ENCODE data around the gene TULP1.

TULP1 gene

DNA sequence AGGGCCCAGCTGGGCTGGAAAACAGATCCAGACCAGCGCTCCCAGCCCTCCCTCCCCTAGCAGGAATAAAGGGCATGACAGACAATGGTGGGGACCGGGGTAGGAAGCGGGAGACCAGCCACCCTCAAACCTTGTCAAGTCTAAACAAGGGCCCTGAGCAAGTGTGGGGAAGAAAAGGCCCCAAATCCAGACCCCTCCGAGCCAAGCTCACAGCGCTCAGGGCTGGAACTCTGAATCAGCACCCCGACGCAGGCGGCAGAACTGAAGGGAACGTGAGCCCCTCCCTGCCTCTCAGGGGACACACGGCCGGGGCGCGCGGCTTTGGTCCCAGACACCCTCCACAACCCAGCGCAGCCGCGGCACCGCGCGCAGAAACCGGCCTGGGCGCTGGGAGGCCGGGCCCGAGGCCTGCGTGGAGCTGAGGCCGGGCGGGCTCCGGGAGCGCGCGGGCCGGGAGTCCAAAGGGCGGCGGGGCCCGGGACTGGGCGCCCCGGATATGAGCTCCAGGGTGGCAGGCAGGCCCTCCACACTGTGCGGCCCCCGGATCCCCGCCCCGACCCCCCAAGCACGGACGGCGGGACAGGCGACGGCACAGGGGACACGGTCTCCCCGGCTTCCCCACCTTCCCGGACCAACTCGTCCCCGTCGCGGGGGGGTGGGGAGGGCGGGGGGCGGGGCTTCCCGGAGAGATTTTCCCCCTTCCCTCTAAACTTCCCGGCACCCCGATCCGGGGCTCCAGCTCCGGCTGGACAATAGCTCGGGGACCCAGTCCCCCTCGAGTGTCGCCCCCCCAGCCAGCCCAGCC lies 16.5 kb downstream of the TULP1 start:
- no peak for DNase-seq

DNA sequence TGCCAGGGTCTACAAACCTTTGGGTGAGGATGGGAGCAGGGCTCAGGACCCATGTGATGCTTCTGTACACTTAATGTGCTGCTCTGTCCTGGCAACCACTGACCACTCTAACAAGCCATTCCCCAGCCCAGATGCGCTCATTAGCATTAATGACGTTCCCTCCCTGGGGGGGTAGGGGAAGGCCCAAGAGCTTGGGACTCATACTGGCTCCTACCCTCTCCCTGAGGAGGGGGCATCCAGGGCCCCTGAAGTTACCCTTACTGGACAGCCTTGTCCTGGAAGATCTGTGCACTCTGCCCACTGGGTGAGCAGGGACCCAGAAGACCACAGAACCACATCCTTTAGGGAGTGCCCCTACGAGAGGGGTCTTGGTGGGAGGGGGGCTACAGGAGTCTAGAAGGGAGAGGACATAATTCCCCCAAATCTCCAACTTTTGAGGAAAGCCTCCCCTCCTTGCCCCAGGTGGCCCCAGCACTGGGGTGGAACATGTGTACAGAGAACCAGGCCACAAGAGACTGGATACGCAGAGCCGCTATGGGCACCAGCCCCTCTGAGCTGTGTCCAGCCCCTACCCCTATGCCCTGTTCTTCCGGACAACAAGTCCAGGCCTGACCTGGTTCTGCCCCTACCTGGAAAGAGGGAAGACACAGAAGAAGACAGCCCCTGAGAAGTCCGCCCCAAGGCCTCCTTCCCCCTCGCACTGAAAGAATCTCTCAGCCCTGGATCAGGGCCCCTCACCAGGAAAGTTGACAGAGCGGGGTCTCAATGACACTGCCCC lies 17.2 kb downstream of the TULP1 start:
- DNase-seq: no peak

DNA sequence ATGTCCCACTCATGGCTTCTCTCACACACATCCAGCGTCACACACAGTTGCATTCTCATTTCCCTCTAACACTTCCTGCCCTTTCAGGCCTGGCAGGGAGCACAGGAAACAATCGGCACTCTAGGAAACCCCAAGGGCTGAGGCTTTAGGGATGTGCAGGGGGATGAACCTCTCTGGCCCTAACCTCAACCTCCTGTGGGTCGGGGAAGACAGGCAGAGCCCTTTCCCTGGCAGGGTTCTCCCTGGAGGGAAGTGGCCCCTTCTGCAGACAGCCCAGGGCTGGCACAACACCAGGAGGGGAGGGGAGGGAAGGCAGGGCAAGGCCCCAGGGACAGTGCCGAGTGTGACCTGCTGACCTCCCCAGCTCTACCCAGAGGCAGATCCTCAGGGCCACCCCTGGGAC lies 18.5 kb downstream of the TULP1 start:
- DNase-seq: no peak

DNA sequence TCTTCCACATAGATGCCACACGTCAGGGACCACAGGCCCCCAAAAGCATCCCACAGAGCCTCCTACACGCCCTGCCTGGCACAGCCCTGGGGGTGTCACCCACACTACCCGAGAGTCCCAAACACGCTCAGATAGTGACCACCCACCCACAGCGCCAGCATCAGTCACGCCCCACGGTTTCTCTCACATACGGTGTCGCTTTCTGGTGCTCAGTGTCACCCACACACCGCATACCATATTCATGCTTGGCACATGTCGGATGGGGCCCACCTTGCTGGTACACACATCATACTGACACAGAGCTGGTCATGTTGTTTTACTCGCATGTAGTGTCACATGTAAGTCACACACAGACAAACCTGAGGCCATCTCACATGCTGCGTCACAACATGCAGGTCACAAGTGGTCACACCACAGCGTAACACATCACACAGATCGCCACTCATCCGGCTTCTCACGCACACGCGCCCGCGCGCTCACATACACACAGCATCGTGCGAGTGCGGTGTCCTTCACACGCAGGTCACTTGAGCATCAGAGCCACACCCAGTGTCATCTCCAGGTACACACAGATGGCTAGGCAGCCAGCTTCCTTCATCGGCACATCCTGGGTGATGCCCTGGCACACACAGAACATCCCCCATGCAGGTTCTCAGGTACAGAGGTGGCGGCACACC lies 19.3 kb downstream of the TULP1 start:
- DNase-seq: no peak

- DNase-seq: no peak
Observed at GRCh38 chr6:35492974-35493284, 19.8 kb downstream of the TULP1 start.

GRCh38 chr6:35492258-35492973 lies 20.3 kb downstream of the TULP1 start:
- DNase-seq: no peak

DNA sequence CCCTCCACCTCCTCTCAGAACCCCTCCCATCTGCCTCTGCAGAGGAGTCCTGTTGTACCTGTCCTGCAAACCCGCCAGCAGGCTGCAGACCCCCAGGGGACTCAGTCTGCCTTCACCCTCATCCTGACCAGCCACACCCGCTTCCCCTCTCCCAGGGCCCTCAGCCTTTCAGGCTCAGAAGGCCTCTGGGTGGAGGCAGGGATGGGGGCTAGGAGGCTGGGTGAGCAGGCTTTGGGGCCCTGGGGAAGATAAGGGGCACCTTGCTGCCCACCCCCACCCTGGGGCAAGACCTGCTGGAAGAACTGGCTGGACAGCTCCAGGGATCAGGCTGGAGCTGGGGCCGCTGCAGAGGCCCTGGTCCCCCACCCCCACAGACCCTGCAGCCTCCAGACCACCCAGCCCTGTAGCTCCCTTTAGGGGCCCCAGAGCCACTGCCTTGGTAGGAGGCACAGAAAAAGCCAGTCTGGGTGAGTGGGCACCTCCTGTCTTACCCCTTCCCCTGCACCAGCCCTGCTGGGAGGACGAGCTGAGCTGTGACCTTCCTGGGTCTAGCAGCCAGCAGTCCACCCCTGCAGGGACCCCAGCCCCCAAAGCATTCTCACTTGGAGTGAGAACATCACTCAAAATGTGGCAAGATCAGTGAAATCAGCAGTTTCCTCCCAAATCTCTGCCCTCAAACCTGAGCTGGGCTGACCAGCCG lies 21.0 kb downstream of the TULP1 start:
- no peak for DNase-seq

- DNase-seq: no peak
Observed at GRCh38 chr6:35490821-35491557, 21.7 kb downstream of the TULP1 start.

- DNase-seq: peak; percentile 31
Observed at GRCh38 chr6:35489995-35490791, 22.5 kb downstream of the TULP1 start.

DNA sequence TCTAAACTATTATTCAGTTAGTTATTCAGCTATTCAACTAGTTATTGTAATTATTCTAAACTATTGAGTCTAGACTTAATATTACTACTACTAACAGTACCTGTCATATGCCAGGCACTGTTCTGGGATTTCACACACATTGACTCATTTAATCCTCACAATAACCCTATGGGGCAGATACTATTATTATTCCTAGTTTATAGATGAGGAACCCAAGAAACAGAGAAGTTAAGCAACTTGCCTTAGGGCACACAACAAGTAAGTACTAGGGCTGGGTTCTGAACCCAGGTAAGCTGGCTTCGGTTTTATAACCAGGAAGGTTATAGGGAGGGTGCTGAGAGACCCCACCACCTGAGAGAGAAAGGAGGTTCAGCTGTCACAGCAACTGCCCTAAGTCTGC lies 23.6 kb downstream of the TULP1 start:
- no peak for DNase-seq

- no peak for DNase-seq
Observed at GRCh38 chr6:35488517-35488862, 24.2 kb downstream of the TULP1 start.

- DNase-seq: no peak
Observed at GRCh38 chr6:35487658-35488516, 24.8 kb downstream of the TULP1 start.

DNA sequence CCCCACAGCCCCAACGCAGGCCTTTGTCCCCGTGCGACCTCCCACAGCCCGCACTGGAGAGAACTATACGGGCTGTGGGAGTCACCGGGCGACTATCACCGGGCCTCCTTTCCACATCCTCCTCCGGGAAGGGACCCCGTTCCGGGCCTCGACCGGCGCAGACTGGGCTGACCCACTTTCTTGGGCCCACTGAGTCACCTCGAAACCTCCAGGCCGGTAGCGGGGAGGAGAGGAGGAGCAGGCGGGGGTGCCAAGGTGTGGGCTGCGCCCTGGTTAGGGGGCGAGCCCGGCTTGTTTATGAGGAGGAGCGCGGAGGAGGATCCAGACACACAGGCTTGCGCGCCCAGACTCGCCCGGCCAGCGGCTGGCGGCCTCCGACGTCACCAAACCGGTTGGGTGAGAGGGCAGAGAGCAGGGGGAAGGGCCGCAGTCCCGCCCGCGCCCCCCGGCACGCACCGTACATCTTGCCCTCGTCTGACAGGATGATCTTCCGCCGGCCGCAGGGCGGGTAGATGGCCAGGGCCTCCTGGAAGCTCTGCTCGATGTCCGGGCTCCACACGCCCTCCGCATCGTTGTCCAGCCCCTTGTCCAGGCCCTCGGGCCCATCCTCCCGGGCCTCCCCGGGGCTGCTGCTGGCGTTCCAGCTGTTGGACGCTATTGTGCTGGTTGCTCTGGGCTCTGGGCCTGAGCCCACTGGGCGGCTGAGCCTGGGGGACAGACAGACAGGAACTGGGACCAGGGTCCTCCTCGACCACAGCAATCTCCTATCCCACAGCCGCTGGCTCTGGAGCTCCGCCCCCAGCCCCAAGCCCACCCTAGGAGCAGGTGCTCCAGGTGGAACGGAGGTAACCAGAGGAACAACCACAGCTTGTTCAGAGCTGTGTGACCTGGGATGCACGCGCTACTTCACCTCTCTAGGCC lies 26.4 kb downstream of the TULP1 start:
- DNase-seq: no peak

GRCh38 chr6:35485402-35485877 lies 27.3 kb downstream of the TULP1 start:
- DNase-seq: no peak

GRCh38 chr6:35484921-35485392 lies 27.7 kb downstream of the TULP1 start:
- no peak for DNase-seq

- DNase-seq: no peak
Observed at GRCh38 chr6:35483893-35484645, 28.6 kb downstream of the TULP1 start.

- peak; percentile 25 for DNase-seq
Observed at GRCh38 chr6:35483490-35483889, 29.2 kb downstream of the TULP1 start.

GRCh38 chr6:35483062-35483461 lies 29.6 kb downstream of the TULP1 start:
- no peak for DNase-seq

All from NCI-H524 treated with DMSO at 0.1 percent for 48 hours (cell line).